Measurements from ENCODE around the gene SERPINB1. TPM values are rescaled to one million over a fixed set of nuclear protein-coding genes. Genes with fewer than 3 reads are reported as not detected.
A peak's percentile ranks its signal among the peaks of the same experiment; 100 is the strongest.

SERPINB1 gene
- total and polyA plus RNA-seq, 9 of the 15 experiments (the other 6 are each of a cell fraction or from before 2014, with no cell fraction given), result 33.9 to 108 (median 63.8) TPM

DNA sequence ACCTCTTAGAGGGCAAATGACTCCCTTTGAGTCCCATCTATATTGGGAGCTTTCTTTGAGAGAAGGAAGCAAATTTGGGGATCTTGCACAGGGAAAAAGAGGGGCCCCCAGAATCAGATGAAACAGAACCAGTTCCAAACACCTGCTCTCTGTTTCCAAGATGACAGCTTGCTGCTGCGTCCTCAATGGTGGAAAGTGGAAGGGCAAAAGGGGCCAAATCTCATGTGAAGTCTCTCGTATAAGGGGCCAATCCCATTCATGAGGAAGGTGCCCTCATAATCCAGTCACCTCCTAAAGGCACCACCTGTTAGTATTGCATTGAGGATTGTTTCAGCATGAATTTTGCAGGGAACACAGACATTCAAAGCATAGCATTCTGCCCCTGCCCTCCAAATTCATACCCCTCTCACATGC is 483 bp upstream of the SERPINB1 start (continued):
- TF ChIP-seq, protein P1, sequence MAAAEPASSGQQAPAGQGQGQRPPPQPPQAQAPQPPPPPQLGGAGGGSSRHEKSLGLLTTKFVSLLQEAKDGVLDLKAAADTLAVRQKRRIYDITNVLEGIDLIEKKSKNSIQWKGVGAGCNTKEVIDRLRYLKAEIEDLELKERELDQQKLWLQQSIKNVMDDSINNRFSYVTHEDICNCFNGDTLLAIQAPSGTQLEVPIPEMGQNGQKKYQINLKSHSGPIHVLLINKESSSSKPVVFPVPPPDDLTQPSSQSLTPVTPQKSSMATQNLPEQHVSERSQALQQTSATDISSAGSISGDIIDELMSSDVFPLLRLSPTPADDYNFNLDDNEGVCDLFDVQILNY (CRISPR knock-in tag; IDR thresholded peaks at IDR 0.05), result 0 out of 2 replicates have a peak, but pooled peaks have one; percentile 13
- TF ChIP-seq NCOA1 (IDR thresholded peaks at IDR 0.05; ENCODE audit: low read depth), result 0 out of 2 replicates have a peak, but pooled peaks have one; percentile 3
- no peak for TF ChIP-seq CBFA2T2 (conservative IDR thresholded peaks at IDR 0.05)
- TF ChIP-seq RBM15 (IDR thresholded peaks at IDR 0.05; ENCODE audit: insufficient read depth, low read length), result no peak
- TF ChIP-seq CBX2 (IDR thresholded peaks at IDR 0.05; ENCODE audit: insufficient read depth, low read length, poor library complexity, severe bottlenecking), result no peak
- no peak for TF ChIP-seq GATAD2A (IDR thresholded peaks at IDR 0.05)
- TF ChIP-seq TAF9B (IDR thresholded peaks at IDR 0.05; ENCODE audit: partially characterized antibody), result peak; percentile 8
- TF ChIP-seq POLR2B (IDR thresholded peaks at IDR 0.05; ENCODE audit: low read depth, partially characterized antibody), result no peak
- peak in 1 of 2 experiments; percentile 34; a peak in 2 of 4 replicates for TF ChIP-seq NRF1 (conservative IDR thresholded peaks at IDR 0.05 in 1 of 2, IDR thresholded peaks at IDR 0.05 in 1 of 2)
- TF ChIP-seq SRSF1 (IDR thresholded peaks at IDR 0.05; ENCODE audit: low read depth, low read length), result no peak
- TF ChIP-seq ZNF431 (CRISPR knock-in tag; IDR thresholded peaks at IDR 0.05), result no peak
- TF ChIP-seq ZNF717 (CRISPR knock-in tag; IDR thresholded peaks at IDR 0.05), result no peak
- no peak for TF ChIP-seq RFX7 (CRISPR knock-in tag; IDR thresholded peaks at IDR 0.05)
- no peak for TF ChIP-seq LARP7 (IDR thresholded peaks at IDR 0.05)
- TF ChIP-seq MEF2A (IDR thresholded peaks at IDR 0.05; ENCODE audit: control insufficient read depth, low read depth, low read length), result no peak
- TF ChIP-seq GATAD2B (IDR thresholded peaks at IDR 0.05; ENCODE audit: borderline replicate concordance), result no peak
- TF ChIP-seq, protein P2, sequence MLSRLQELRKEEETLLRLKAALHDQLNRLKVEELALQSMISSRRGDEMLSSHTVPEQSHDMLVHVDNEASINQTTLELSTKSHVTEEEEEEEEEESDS (CRISPR knock-in tag; IDR thresholded peaks at IDR 0.05), result no peak
- no peak for TF ChIP-seq KAT7 (CRISPR knock-in tag; IDR thresholded peaks at IDR 0.05; ENCODE audit: borderline replicate concordance)
- no peak for TF ChIP-seq ZNF668 (CRISPR knock-in tag; IDR thresholded peaks at IDR 0.05)
- TF ChIP-seq, protein P3, sequence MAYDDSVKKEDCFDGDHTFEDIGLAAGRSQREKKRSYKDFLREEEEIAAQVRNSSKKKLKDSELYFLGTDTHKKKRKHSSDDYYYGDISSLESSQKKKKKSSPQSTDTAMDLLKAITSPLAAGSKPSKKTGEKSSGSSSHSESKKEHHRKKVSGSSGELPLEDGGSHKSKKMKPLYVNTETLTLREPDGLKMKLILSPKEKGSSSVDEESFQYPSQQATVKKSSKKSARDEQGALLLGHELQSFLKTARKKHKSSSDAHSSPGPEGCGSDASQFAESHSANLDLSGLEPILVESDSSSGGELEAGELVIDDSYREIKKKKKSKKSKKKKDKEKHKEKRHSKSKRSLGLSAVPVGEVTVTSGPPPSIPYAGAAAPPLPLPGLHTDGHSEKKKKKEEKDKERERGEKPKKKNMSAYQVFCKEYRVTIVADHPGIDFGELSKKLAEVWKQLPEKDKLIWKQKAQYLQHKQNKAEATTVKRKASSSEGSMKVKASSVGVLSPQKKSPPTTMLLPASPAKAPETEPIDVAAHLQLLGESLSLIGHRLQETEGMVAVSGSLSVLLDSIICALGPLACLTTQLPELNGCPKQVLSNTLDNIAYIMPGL (CRISPR knock-in tag; IDR thresholded peaks at IDR 0.05), result no peak
- 0 out of 2 replicates have a peak, but pooled peaks have one; percentile 82 for TF ChIP-seq ZKSCAN8 (CRISPR knock-in tag; IDR thresholded peaks at IDR 0.05)
- TF ChIP-seq ZNF764 (CRISPR knock-in tag; IDR thresholded peaks at IDR 0.05; ENCODE audit: low read depth), result no peak
- TF ChIP-seq, protein P4, sequence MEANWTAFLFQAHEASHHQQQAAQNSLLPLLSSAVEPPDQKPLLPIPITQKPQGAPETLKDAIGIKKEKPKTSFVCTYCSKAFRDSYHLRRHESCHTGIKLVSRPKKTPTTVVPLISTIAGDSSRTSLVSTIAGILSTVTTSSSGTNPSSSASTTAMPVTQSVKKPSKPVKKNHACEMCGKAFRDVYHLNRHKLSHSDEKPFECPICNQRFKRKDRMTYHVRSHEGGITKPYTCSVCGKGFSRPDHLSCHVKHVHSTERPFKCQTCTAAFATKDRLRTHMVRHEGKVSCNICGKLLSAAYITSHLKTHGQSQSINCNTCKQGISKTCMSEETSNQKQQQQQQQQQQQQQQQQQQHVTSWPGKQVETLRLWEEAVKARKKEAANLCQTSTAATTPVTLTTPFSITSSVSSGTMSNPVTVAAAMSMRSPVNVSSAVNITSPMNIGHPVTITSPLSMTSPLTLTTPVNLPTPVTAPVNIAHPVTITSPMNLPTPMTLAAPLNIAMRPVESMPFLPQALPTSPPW (CRISPR knock-in tag; IDR thresholded peaks at IDR 0.05), result no peak
- no peak for TF ChIP-seq MEIS2 (IDR thresholded peaks at IDR 0.05; ENCODE audit: partially characterized antibody)
